ENCODE measurements around the gene DLG4. TPM values are rescaled to one million over a fixed set of nuclear protein-coding genes. Genes with fewer than 3 reads are reported as not detected.
A peak's percentile ranks its signal among the peaks of the same experiment; 100 is the strongest.

DLG4 gene
- total RNA-seq, 2 experiments from 2014 or later: 15.4 to 27.3 TPM

DNA sequence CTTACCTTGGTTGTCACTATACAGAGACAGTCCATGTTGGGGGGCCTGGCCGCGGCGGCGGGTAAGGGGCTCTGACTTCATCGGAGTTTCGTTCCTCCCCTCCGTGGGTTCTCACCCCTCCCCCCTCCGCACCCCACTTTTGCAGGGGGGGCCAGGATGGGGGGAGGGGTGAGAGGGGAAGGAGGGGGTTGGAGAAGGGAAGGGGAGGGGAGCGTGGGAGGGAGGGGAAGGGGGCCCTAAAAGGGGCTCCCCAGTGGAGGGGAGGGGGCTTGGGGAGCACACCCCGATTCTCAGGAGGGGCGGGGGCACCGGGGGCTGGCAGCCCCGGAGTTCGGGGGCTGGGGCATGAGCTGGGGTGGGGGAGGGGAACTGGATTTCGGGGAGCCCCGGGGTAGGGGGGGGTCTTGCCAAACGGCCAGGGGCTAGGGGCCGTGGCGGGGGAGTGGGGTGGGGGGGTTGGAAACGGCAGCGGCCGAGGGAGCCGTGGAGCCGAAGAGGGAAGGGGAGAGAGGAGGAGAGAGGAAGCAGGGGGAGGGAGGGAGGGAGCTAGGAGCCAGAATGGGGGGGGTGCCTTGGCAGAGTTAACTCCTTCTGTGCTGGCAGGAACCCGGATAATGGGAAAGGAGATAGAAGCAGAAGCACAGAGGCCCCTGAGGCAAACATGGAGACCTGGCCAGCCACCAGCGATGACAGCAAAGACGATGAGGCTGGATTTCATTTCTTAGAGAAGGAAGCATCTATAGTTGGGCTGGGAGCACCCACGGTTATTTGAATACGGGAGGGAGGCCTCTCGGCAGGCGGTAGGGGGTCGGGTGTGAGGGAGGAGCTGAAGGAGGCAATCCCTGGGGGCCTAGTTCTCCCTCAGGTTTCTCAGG lies 2.3 kb downstream of the DLG4 start:
- CTCF ChIA-PET (ENCODE audit: unreplicated experiment): no interaction called here
- Histone ChIP-seq H3K27ac (ENCODE audit: low read depth, low read length, poor library complexity, severe bottlenecking) (peak overlapping the region; percentile 71), H3K36me3 (ENCODE audit: insufficient read depth, low read length) (peaks cover 17% of the 10 kb centered on the region; the same call in 1 of the 2 replicates), H3K4me2 (ENCODE audit: low read length) (peak overlapping the region; percentile 91), H3K4me3 (ENCODE audit: low read depth, low read length, poor library complexity, severe bottlenecking) (peak overlapping the region; percentile 75), H2AFZ (ENCODE audit: low read length) (peak overlapping the region; percentile 17; the same call in 1 of the 2 replicates), H4K20me1 (ENCODE audit: insufficient read depth, low read length) (no peaks in the 10 kb centered on the region), H3K9me2 (ENCODE audit: insufficient read depth, low read length) (no peaks in the 10 kb centered on the region), H3K9me3 (ENCODE audit: low read length) (no peaks in the 10 kb centered on the region), H3K79me2 (ENCODE audit: insufficient read depth, low read depth, low read length) (peaks cover 24% of the 10 kb centered on the region), H3K4me1 (ENCODE audit: insufficient read depth, low read length, poor library complexity, severe bottlenecking) (peaks cover 64% of the 10 kb centered on the region)
- intact Hi-C loops (cut with micrococcal nuclease; ENCODE audit: unreplicated experiment): no loop called here
- DNase-seq (ENCODE audit: low spot score): peak; percentile 68
- TF ChIP-seq, protein P1, sequence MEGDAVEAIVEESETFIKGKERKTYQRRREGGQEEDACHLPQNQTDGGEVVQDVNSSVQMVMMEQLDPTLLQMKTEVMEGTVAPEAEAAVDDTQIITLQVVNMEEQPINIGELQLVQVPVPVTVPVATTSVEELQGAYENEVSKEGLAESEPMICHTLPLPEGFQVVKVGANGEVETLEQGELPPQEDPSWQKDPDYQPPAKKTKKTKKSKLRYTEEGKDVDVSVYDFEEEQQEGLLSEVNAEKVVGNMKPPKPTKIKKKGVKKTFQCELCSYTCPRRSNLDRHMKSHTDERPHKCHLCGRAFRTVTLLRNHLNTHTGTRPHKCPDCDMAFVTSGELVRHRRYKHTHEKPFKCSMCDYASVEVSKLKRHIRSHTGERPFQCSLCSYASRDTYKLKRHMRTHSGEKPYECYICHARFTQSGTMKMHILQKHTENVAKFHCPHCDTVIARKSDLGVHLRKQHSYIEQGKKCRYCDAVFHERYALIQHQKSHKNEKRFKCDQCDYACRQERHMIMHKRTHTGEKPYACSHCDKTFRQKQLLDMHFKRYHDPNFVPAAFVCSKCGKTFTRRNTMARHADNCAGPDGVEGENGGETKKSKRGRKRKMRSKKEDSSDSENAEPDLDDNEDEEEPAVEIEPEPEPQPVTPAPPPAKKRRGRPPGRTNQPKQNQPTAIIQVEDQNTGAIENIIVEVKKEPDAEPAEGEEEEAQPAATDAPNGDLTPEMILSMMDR (conservative IDR thresholded peaks at IDR 0.05; ENCODE audit: low read length): no peak
- TF ChIP-seq EZH2phosphoT487 (IDR thresholded peaks at IDR 0.05; ENCODE audit: borderline replicate concordance, low read depth, low read length): no peak
- no TSS peak for BruUV-seq (replicated peaks)
- POLR2A ChIA-PET: interaction anchor here (0.6 kb wide), 2 partner anchors 47 to 263 kb away, joined by 3 read pairs; no protein-coding TSS in a partner anchor

DNA sequence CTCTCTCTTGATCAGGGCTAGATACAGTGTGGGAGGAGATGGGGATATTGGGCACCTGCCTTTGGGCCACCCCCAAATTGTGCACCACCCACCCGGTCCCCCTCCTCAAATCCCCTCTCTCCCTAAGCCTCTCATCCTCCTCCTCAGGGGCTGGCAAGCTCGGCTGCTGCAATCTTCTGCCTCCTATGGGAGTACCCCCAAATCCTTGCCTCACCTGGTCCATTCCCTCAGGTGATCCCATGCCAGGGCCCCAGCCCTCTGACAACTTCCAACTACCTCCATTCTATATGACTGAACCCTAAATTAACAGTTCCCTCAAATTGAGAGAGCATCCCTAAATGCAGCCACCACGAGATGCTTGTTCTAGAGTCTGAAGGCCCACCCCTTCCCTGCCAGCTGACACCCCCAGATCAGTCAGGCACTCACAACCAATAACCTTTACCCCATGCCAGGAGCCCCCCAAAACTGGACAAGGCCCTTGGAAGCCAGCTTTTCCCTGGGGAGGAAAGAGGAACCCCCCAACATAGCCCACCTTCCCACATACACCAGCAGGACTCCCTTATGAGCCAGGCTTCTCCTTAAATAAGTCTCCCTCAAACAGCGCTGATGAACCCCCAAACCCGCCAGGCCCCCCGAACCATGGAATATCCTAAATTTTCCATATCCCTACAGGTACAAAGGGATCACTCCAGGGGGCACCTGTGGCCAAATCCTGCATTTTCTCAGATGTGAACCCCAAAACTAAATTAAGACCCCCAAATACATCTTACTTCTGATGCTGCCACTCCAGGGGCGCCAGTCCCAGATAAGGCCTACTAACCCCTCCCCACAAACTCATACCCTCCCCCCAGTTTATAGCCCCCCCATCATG lies 3.2 kb downstream of the DLG4 start:
- H2AFZ ChIP-seq (ENCODE audit: low read length): no peak overlapping the region
- DNase-seq (ENCODE audit: low spot score): peak; percentile 22
- H3K9me2 ChIP-seq (ENCODE audit: insufficient read depth, low read length): no peaks in the 10 kb centered on the region
- ChIA-PET CTCF (ENCODE audit: unreplicated experiment) (no interaction called here), POLR2A (no interaction called here)
- intact Hi-C loops (cut with micrococcal nuclease; ENCODE audit: unreplicated experiment): no loop called here
- H3K4me1 ChIP-seq (ENCODE audit: insufficient read depth, low read length, poor library complexity, severe bottlenecking): peaks cover 64% of the 10 kb centered on the region
- peak overlapping the region; percentile 75 for H3K4me3 ChIP-seq (ENCODE audit: low read depth, low read length, poor library complexity, severe bottlenecking)
- peaks cover 30% of the 10 kb centered on the region for H3K79me2 ChIP-seq (ENCODE audit: insufficient read depth, low read depth, low read length)
- peak overlapping the region; percentile 65 for H3K27ac ChIP-seq (ENCODE audit: low read depth, low read length, poor library complexity, severe bottlenecking)
- no peak for TF ChIP-seq EZH2phosphoT487 (IDR thresholded peaks at IDR 0.05; ENCODE audit: borderline replicate concordance, low read depth, low read length)
- TF ChIP-seq, protein P1 (conservative IDR thresholded peaks at IDR 0.05; ENCODE audit: low read length): no peak
- no TSS peak for BruUV-seq (replicated peaks)
- peak overlapping the region; percentile 78 for H3K4me2 ChIP-seq (ENCODE audit: low read length)
- H3K36me3 ChIP-seq (ENCODE audit: insufficient read depth, low read length): peaks cover 8% of the 10 kb centered on the region; the same call in 1 of the 2 replicates
- H3K9me3 ChIP-seq (ENCODE audit: low read length): no peaks in the 10 kb centered on the region
- H4K20me1 ChIP-seq (ENCODE audit: insufficient read depth, low read length): no peaks in the 10 kb centered on the region
